NB4 (cell line): Measurements from ENCODE around the gene TBC1D1.

Experiments
- MYC ChIP-seq: IDR thresholded peaks from 2 replicates; pipeline ENCODE4 v1.6.1; 2011; ENCODE audit warnings: low read depth, low read length
- POLR2A ChIP-seq: IDR thresholded peaks from 2 replicates; pipeline ENCODE4 v1.6.1; 2011; ENCODE audit warnings: mild to moderate bottlenecking; ENCODE audit not compliant: insufficient read length; ENCODE audit errors: extremely low read depth
- TF ChIP-seq, protein P1 (sequence below): IDR thresholded peaks from one replicate; pipeline ENCODE4 v1.5.1; 2012; ENCODE audit warnings: low read depth, low read length
- TF ChIP-seq, protein P2 (sequence below): IDR thresholded peaks from 2 replicates; pipeline ENCODE4 v1.6.1; 2011; ENCODE audit warnings: low read depth, low read length

- TF ChIP-seq, protein P1, sequence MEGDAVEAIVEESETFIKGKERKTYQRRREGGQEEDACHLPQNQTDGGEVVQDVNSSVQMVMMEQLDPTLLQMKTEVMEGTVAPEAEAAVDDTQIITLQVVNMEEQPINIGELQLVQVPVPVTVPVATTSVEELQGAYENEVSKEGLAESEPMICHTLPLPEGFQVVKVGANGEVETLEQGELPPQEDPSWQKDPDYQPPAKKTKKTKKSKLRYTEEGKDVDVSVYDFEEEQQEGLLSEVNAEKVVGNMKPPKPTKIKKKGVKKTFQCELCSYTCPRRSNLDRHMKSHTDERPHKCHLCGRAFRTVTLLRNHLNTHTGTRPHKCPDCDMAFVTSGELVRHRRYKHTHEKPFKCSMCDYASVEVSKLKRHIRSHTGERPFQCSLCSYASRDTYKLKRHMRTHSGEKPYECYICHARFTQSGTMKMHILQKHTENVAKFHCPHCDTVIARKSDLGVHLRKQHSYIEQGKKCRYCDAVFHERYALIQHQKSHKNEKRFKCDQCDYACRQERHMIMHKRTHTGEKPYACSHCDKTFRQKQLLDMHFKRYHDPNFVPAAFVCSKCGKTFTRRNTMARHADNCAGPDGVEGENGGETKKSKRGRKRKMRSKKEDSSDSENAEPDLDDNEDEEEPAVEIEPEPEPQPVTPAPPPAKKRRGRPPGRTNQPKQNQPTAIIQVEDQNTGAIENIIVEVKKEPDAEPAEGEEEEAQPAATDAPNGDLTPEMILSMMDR, result no peak
- TF ChIP-seq POLR2A (no peak), MYC (no peak)
- TF ChIP-seq, protein P2, sequence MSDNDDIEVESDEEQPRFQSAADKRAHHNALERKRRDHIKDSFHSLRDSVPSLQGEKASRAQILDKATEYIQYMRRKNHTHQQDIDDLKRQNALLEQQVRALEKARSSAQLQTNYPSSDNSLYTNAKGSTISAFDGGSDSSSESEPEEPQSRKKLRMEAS, result no peak
These were observed 11.5 kb upstream of the TBC1D1 start for GRCh38 chr4:37879365-37879764.
